Ovary (tissue), 3 donors: ENCODE data around the gene NXNL1.

Experiments
- CTCF ChIP-seq, 3 donors: fragments of 450-650 bp in 2 of 3; fragments of 200-600 bp in 1 of 3; IDR thresholded peaks; one replicate each; pipeline versions ENCODE4 v1.5.1 to v1.8.0; 2016 to 2022; ENCODE audit warnings: antibody characterized with exemption in 3 of 3, mild to moderate bottlenecking in 1 of 3
- POLR2A ChIP-seq: fragments of 450-650 bp; IDR thresholded peaks from one replicate; pipeline ENCODE4 v1.6.1; 2017; ENCODE audit warnings: antibody characterized with exemption, mild to moderate bottlenecking, moderate library complexity
- donor health status: DM: no; HTN: no; CAD: no.

GRCh38 chr19:17457616-17458015, 3.1 kb downstream of the NXNL1 start:
- TF ChIP-seq CTCF (IDR thresholded peaks at IDR 0.05) (no peak), POLR2A (no peak)
